ENCODE results near the gene OSBPL6.

GRCh38 chr2:178284613-178285286 is 90.4 kb downstream of the OSBPL6 start:
- TF ChIP-seq GATA3 (IDR thresholded peaks at IDR 0.05; ENCODE audit: low read depth, low read length) (no peak), GATA2 (IDR thresholded peaks at IDR 0.05; ENCODE audit: low read depth, low read length) (no peak)

All from SH-SY5Y (cell line).